A549 (cell line): ENCODE results near the gene TMEM44. TPM values are rescaled to one million over a fixed set of nuclear protein-coding genes. Genes with fewer than 3 reads are reported as not detected.
A peak's percentile ranks its signal among the peaks of the same experiment; 100 is the strongest.

Source experiments
- ATAC-seq, 2 experiments: fragments of 200-7000 bp in 1 of 2; fragments of >200 bp in 1 of 2; cut with Nextera tagmentation in 1 of 2; cut with Tn5 transposase in 1 of 2; 3 replicates each; pipeline versions ENCODE4 v1.8.0 to v1.9.1; 2018 to 2020; ENCODE audit warnings: mild to moderate bottlenecking in 1 of 2, moderate library complexity in 1 of 2
- CTCF ChIA-PET: fragments of 300-600 bp; sonication (Branson Sonifier 250); formaldehyde crosslinking; extraction: SDS; loops from one replicate; lab custom pipeline; 2021; ENCODE audit warnings: antibody characterized with exemption, inconsistent platforms; lab: Yijun Ruan, JAX
- POLR2A ChIA-PET: fragments of 350-600 bp; formaldehyde crosslinking; extraction: SDS; loops from one replicate; lab custom pipeline; 2021; ENCODE audit warnings: antibody characterized with exemption, inconsistent platforms; lab: Yijun Ruan, JAX
- DNase-seq, 2 experiments: peaks; one replicate each; pipeline versions ENCODE4 v3.0.0 to v3.0.0-alpha.2; 2011 to 2016; ENCODE audit warnings: low read depth in 1 of 2, low spot score in 1 of 2
- FAIRE-seq: peaks from 2 replicates; lab custom pipeline; 2011; peaks lifted over from hg19 to GRCh38; lab: Jason Lieb, UNC
- H3K27ac ChIP-seq, 2 experiments: fragments of >200 bp; sonication (Bioruptor Twin); formaldehyde crosslinking; 3 replicates each; pipeline ENCODE4 v1.5.1; 2016 to 2017
- H3K4me1 ChIP-seq: fragments of >200 bp; sonication (Bioruptor Twin); formaldehyde crosslinking; 3 replicates; pipeline ENCODE4 v1.6.1; 2016
- H3K4me2 ChIP-seq: fragments of >200 bp; sonication (Bioruptor Twin); formaldehyde crosslinking; 3 replicates; pipeline ENCODE4 v1.6.1; 2016
- H3K4me3 ChIP-seq: fragments of >200 bp; sonication (Bioruptor Twin); formaldehyde crosslinking; 3 replicates; pipeline ENCODE4 v1.5.1; 2016
- H3K9me3 ChIP-seq: fragments of >200 bp; sonication (Bioruptor Twin); formaldehyde crosslinking; 3 replicates; pipeline ENCODE4 v1.6.1; 2016
- BCL3 ChIP-seq: fragments of >200 bp; sonication (Bioruptor Twin); formaldehyde crosslinking; IDR thresholded peaks from 3 replicates; pipeline ENCODE4 v1.6.1; 2016
- CBX2 ChIP-seq: fragments of 200-600 bp; sonication (generic); IDR thresholded peaks from 2 replicates; pipeline ENCODE4 v1.6.1; 2016; ENCODE audit warnings: low read depth, mild to moderate bottlenecking, borderline replicate concordance
- CEBPB ChIP-seq, 2 experiments: fragments of >200 bp in 1 of 2; sonication (Bioruptor Twin) in 1 of 2; formaldehyde crosslinking in 1 of 2; IDR thresholded peaks; 2 replicates each; pipeline ENCODE4 v1.6.1; 2012 to 2016
- EP300 ChIP-seq, 2 experiments: fragments of >200 bp; sonication (Bioruptor Twin); formaldehyde crosslinking; IDR thresholded peaks; 2 replicates in 1 of 2; 3 replicates in 1 of 2; pipeline ENCODE4 v1.6.1; 2016 to 2017
- GATA3 ChIP-seq: IDR thresholded peaks from 2 replicates; pipeline ENCODE4 v1.6.1; 2012; ENCODE audit warnings: borderline replicate concordance
- HOXB13 ChIP-seq: fragments of 250-450 bp; sonication (Bioruptor Pico); IDR thresholded peaks from 2 replicates; pipeline ENCODE4 v1.5.0; 2020; ENCODE audit warnings: low read depth, mild to moderate bottlenecking, moderate library complexity
- MAFK ChIP-seq: fragments of 450-650 bp; IDR thresholded peaks from 2 replicates; pipeline ENCODE4 v1.6.1; 2014; ENCODE audit not compliant: partially characterized antibody
- MAX ChIP-seq: IDR thresholded peaks from 2 replicates; pipeline ENCODE4 v1.6.1; 2012
- MAZ ChIP-seq: fragments of 150-350 bp; IDR thresholded peaks from 2 replicates; pipeline ENCODE4 v1.6.1; 2014; ENCODE audit warnings: antibody characterized with exemption, low read depth, low read length, borderline replicate concordance
- MYC ChIP-seq: IDR thresholded peaks from 2 replicates; pipeline ENCODE4 v1.6.1; 2012; ENCODE audit warnings: mild to moderate bottlenecking, inconsistent platforms, low read length, improper control_type of control experiment, borderline replicate concordance
- PBX3 ChIP-seq: IDR thresholded peaks from 2 replicates; pipeline ENCODE4 v1.6.1; 2012
- POLR2AphosphoS2 ChIP-seq: conservative IDR thresholded peaks from 2 replicates; pipeline ENCODE4 v1.6.1; 2012; ENCODE audit warnings: low read length, improper control_type of control experiment, inconsistent platforms
- RAD21 ChIP-seq, 2 experiments: fragments of >200 bp in 1 of 2; sonication (Bioruptor Twin) in 1 of 2; formaldehyde crosslinking in 1 of 2; IDR thresholded peaks in 1 of 2; conservative IDR thresholded peaks in 1 of 2; 2 replicates in 1 of 2; 3 replicates in 1 of 2; pipeline ENCODE4 v1.6.1; 2012 to 2018; ENCODE audit warnings: inconsistent platforms in 1 of 2
- RARB ChIP-seq: fragments of 250-450 bp; sonication (Bioruptor Pico); IDR thresholded peaks from 2 replicates; pipeline ENCODE4 v1.8.0; 2021; ENCODE audit warnings: mild to moderate bottlenecking, moderate library complexity
- RFX5 ChIP-seq: fragments of 450-650 bp; IDR thresholded peaks from 2 replicates; pipeline ENCODE4 v1.7.1; 2014; ENCODE audit warnings: antibody characterized with exemption, mild to moderate bottlenecking, moderate library complexity
- TP53 ChIP-seq: fragments of 250-450 bp; sonication (Bioruptor Pico); IDR thresholded peaks from 2 replicates; pipeline ENCODE4 v1.5.0; 2021; ENCODE audit warnings: mild to moderate bottlenecking, moderate library complexity
- USF2 ChIP-seq: fragments of 450-650 bp; IDR thresholded peaks from 2 replicates; pipeline ENCODE4 v1.6.1; 2014; ENCODE audit warnings: antibody characterized with exemption
- ZFP36 ChIP-seq: fragments of 450-650 bp; IDR thresholded peaks from 2 replicates; pipeline ENCODE4 v1.6.1; 2014; ENCODE audit warnings: borderline replicate concordance; ENCODE audit not compliant: partially characterized antibody
- whole genome bisulfite sequencing: methylation state at CpG from one replicate; pipeline ENCODE4 v1.1.6; 2017; ENCODE audit errors: missing lambda C conversion rate; 5-methylcytosine and 5-hydroxymethylcytosine counted together
- polyA plus RNA-seq, 4 experiments: library from polyadenylated mRNA; depleted of rRNA in 3 of 4; stranded (reverse); fragments of >200 nt; fragmentation: RNase III in 1 of 4; extraction: RNeasy Plus Mini Kit Qiagen cat#74134 plus additional on column Dnase treatment in 1 of 4; gene quantifications; 2 replicates in 3 of 4; 3 replicates in 1 of 4; pipeline ENCODE4 v1.2.3, GENCODE V29; 2011 to 2017

The TMEM44 gene
- polyA plus RNA-seq, 2 of the 4 experiments (the other 2 are of a cell fraction), result 16.0 to 17.0 TPM

- Histone ChIP-seq H3K4me2 (no peak overlapping the region), H3K27ac (peak overlapping the region in 1 of 2 experiments; percentile 21; a peak in 1 of 6 replicates), H3K9me3 (no peaks in the 10 kb centered on the region), H3K4me1 (peaks cover 8% of the 10 kb centered on the region; the same call in 1 of the 3 replicates), H3K4me3 (no peak overlapping the region)
- FAIRE-seq (no peak), ATAC-seq (no peak), DNase-seq (no peak)
- POLR2A ChIA-PET, result no interaction called here
- TF ChIP-seq CEBPB (IDR thresholded peaks at IDR 0.05) (no peak), GATA3 (no peak)
- 94% methylated on average over 5 of the region's 5 CpGs for WGBS
- CTCF ChIA-PET, result interaction anchor here (1.0 to 1.8 kb wide), 2 partner anchors 9 to 12 kb away, joined by 3 to 11 read pairs; no protein-coding TSS in a partner anchor
Measured at GRCh38 chr3:194585880-194586281, 47.3 kb downstream of the TMEM44 start.

GRCh38 chr3:194584866-194585265 is 48.4 kb downstream of the TMEM44 start:
- no peaks in the 10 kb centered on the region for H3K9me3 ChIP-seq
- no peak for DNase-seq
- TF ChIP-seq RFX5 (no peak), BCL3 (no peak)
- H3K4me3 ChIP-seq, result peak overlapping the region; percentile 67
- H3K4me1 ChIP-seq, result peaks cover 8% of the 10 kb centered on the region; the same call in 1 of the 3 replicates
- H3K27ac ChIP-seq, result peak overlapping the region; percentile 88 to 98; a peak in 3 of 6 replicates
- 66% methylated on average over 1 of the region's 1 CpG for WGBS
- ChIA-PET CTCF (interaction anchor here (1.2 to 1.8 kb wide), 2 partner anchors 10 to 113 kb away, joined by 3 to 11 read pairs; no protein-coding TSS in a partner anchor), POLR2A (interaction anchor here (0.6 to 1.1 kb wide), 4 partner anchors 13 to 250 kb away, joined by 3 read pairs; no protein-coding TSS in a partner anchor)
- peak overlapping the region; percentile 81 for H3K4me2 ChIP-seq
- FAIRE-seq, result no peak
- no peak for ATAC-seq

GRCh38 chr3:194584320-194584776 is 48.9 kb downstream of the TMEM44 start:
- CTCF ChIA-PET, result interaction anchor here (1.2 to 2.0 kb wide), 2 partner anchors 10 to 112 kb away, joined by 3 to 10 read pairs; no protein-coding TSS in a partner anchor
- WGBS, result 12% methylated on average over 7 of the region's 7 CpGs
- Histone ChIP-seq H3K4me3 (peak overlapping the region; percentile 67), H3K4me2 (peak overlapping the region; percentile 81), H3K4me1 (peaks cover 9% of the 10 kb centered on the region; the same call in 2 of the 3 replicates), H3K9me3 (no peaks in the 10 kb centered on the region), H3K27ac (peak overlapping the region; percentile 88 to 98)
- DNase-seq, result no peak
- FAIRE-seq, result no peak
- POLR2A ChIA-PET, result interaction anchor here (0.6 to 1.1 kb wide), 7 partner anchors 9 to 251 kb away, joined by 3 to 5 read pairs (median 3); partner anchors contain the start of gene LSG1
- TF ChIP-seq RARB (CRISPR knock-in tag) (no peak), MAX (peak; percentile 4; the same call in 1 of the 2 replicates), USF2 (peak; percentile 21; the same call in 1 of the 2 replicates)
- peak in 1 of 2 experiments; percentile 8; a peak in 1 of 6 replicates for ATAC-seq

- H3K4me2 ChIP-seq, result no peak overlapping the region
- H3K27ac ChIP-seq, result peak overlapping the region in 1 of 2 experiments; percentile 98; a peak in 3 of 6 replicates
- H3K4me3 ChIP-seq, result no peak overlapping the region
- H3K9me3 ChIP-seq, result no peaks in the 10 kb centered on the region
- WGBS, result 97% methylated on average over 24 of the region's 24 CpGs
- POLR2A ChIA-PET, result no interaction called here
- no peak for ATAC-seq
- FAIRE-seq, result no peak
- no peak for DNase-seq
- TF ChIP-seq EP300 (IDR thresholded peaks at IDR 0.05), result no peak
- CTCF ChIA-PET, result interaction anchor here (0.6 to 2.7 kb wide), 3 partner anchors 12 to 110 kb away, joined by 4 to 13 read pairs (median 10); no protein-coding TSS in a partner anchor
- H3K4me1 ChIP-seq, result peaks cover 28% of the 10 kb centered on the region
Measured at GRCh38 chr3:194582196-194582905, 50.9 kb downstream of the TMEM44 start.

- Histone ChIP-seq H3K9me3 (no peaks in the 10 kb centered on the region), H3K27ac (peak overlapping the region; percentile 74 to 93; a peak in 5 of 6 replicates), H3K4me2 (no peak overlapping the region), H3K4me3 (no peak overlapping the region), H3K4me1 (peaks cover 42% of the 10 kb centered on the region)
- 88% methylated on average over 3 of the region's 8 CpGs for WGBS
- POLR2A ChIA-PET, result interaction anchor here (0.6 kb wide), 1 partner anchor 18 kb away, joined by 3 read pairs; no protein-coding TSS in a partner anchor
- no peak for ATAC-seq
- DNase-seq, result no peak
- no peak for FAIRE-seq
- CTCF ChIA-PET, result interaction anchor here (0.7 to 5.3 kb wide), 3 partner anchors 16 to 264 kb away, joined by 3 to 30 read pairs (median 3); no protein-coding TSS in a partner anchor
- TF ChIP-seq CBX2 (no peak), MAZ (no peak), MAFK (no peak), MYC (no peak), PBX3 (no peak), POLR2AphosphoS2 (no peak), ZFP36 (no peak), TP53 (CRISPR knock-in tag) (no peak), HOXB13 (no peak), RAD21 (conservative IDR thresholded peaks at IDR 0.05 in 1 of 2, IDR thresholded peaks at IDR 0.05 in 1 of 2) (no peak)
Measured at GRCh38 chr3:194579091-194579606, 54.1 kb downstream of the TMEM44 start.
